HG03439 (cell line): ENCODE data around the gene MYG1.
"Not testable (repeated sequence)": the region's sequence is repeated elsewhere in the genome, so short reads cannot be mapped to it uniquely, and the experiment has no call there.

Experiments
- ATAC-seq: cut with Tn5 transposase; IDR thresholded peaks from one replicate; pipeline ENCODE4 v1.9.1; 2021; ENCODE audit warnings: mild to moderate bottlenecking, moderate library complexity; ENCODE audit not compliant: unreplicated experiment

The MYG1 gene

DNA sequence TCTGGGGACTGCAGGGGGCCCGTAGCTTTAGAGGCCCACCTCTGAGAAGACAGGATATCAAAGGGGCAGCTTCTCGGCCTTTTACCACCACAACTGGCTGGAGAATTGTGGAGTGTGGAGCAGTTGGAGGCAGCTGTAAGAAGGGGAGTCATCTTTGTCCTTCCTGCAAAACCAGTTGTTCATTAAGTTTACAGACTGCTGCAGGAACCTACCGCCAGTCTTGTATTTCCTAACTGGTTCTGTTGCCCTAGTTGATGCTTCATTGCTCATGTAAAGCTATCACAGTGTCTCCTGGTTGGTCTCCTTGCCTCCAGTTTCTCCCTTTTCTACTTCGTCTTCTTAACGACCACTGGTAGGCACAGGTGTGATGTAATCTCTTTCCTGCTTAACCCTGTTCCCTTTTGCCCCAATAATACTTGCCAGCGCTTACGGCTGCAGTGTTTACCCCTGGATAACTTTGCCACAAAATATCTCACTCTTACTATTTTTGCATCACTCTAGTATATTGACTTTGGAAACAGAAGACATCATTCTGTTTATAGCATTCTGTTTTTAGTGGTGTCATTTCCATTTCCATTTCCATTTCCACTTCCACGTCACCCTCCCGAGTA, 19.5 kb upstream of the MYG1 start:
- ATAC-seq, result no peak

DNA sequence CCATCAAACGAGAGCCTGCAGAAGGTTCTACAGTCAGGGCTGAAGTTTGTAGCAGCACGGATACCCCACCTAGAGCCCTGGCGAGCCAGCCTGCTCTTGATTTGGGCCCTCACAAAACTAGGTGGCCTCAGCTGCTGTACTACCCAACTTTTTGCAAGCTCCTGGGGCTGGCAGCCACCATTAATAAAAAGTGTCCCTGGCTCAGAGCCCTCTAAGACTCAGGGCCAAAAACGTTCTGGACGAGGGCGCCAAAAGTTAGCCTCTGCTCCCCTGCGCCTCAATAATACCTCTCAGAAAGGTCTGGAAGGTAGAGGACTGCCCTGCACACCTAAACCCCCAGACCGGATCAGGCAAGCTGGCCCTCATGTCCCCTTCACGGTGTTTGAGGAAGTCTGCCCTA, 13.0 kb upstream of the MYG1 start:
- ATAC-seq, result no peak

DNA sequence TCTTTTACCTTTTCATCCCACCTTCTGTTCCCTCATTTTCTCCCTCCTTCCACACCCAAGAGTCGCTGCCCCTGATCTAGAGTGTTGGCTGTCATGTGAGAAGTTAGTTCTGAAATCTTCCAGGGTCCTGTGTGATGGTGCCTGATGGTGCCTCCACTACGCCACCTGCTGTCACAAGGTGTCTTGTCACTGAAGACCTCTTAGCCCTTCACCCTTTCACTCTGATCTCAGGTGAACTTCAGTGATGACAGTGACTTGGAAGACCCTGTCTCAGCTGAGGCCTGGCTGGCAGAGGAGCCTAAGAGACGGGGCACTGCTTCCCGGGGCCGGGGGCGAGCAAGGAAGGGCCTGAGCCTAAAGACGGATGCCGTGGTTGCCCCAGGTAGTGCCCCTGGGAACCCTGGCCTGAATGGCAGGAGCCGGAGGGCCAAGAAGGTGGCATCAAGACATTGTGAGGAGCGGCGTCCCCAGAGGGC, 11.7 kb upstream of the MYG1 start:
- no peak for ATAC-seq

DNA sequence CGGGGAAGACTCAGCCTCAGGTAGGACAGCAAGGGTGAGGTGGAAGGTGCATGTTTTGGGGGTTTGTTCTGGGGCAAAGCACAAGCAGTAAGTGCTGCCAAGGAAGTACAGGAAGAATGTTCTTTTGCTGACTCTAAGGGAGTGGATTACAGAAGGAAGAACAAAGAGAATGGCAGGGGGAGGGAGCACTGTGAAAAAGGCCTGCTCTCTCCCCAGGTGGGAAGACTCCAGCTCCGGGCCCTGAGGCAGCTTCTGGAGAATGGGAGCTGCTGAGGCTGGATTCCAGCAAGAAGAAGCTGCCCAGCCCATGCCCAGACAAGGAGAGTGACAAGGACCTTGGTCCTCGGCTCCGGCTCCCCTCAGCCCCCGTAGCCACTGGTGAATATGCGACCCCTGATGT, 11.2 kb upstream of the MYG1 start:
- no peak for ATAC-seq

DNA sequence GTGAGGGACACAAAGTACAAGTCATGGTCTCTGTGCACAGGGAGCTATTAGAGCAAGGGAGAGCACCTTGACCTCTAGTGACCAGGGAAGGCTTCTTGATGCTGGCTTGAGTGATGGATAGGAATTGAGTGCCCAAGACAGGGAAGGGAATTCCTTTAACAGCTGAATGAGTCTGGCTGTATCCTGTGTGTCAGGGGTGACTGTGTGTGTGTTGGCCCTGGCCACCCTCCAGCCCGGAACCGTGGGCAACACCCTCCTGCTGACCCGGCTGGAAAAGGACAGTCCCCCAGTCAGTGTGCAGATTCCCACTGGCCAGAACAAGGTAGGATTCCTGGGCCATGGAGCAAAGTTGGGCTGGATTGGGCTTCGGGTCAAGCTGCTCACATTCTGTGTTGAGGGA, 9.6 kb upstream of the MYG1 start:
- ATAC-seq, result no peak

DNA sequence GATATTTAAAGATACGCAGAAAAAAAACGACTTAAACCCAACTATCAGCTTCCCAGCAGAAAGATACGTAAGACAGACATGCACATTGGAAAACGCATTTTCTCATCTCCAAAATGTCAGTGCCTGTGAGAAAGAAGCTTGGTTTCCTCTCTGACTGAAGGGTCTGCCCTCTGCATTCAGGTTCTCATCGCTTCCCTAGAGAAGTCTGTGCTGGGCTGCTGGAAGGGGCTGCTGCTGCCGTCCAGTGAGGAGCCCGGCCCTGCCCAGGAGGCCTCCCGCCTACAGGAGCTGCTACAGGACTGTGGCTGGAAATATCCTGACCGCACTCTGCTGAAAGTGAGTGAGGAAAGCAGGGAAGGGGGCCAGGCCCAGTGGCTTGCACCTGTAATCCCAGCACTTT, 8.8 kb upstream of the MYG1 start:
- no peak for ATAC-seq

DNA sequence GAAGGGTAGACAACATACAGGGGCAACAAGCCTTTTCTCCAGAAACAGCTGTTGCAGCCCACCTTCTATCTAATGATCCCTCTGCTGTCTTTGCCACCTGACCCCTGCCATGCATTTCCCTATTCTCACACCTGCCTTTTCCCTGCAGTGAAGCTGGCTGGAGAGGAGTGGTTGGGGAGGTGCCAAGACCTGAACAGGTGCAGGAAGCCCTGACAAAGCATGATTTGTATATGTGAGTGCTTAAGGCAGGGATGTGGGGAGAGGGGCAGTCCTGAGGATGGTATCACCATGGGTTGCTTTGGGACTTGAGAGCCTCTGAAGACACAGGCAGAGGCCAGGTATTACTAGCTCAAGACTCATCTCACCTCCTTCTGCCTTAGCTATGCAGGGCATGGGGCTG, 7.1 kb upstream of the MYG1 start:
- no peak for ATAC-seq

DNA sequence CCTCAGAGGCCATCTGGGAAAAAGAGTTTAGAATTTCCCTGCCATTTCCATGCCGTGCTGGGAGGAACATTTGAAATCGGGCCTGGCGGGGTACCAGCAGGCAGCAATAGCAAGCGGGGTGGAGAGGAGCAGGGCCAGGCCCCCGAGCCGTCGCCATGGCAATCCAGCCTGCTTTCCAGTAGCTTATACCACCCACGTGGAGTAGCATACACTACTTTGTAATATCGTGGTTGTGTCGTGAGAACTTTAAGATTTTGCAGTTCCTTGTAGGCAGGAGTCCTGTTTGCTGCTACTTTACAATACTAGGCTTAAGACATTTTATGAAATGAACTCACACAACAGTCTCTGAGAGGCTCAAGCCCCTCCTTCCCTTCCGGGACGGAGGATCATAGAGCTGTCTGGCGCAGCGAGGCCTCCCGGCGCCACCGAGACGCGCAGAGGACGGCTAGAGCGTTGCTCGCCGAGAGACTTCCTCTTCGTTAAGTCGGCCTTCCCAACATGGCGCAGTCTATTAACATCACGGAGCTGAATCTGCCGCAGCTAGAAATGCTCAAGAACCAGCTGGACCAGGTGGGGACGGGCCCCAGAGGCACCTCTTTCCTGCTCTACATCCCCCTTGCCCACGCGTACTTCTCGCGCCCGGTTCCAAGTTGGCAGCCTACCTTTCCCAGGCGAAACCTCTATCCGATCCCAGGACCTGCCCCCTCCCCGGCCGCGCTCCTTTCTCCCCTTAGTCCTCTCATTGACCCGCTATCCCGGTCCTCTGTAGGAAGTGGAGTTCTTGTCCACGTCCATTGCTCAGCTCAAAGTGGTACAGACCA, 4.2 kb upstream of the MYG1 start, which contains the start of gene PFDN5:
TSS of gene PFDN5 (plus strand) at position 473 of the 821 bp plus-strand sequence. CDS start at position 499, 26 bp downstream.
- ATAC-seq, result peak; percentile 71

DNA sequence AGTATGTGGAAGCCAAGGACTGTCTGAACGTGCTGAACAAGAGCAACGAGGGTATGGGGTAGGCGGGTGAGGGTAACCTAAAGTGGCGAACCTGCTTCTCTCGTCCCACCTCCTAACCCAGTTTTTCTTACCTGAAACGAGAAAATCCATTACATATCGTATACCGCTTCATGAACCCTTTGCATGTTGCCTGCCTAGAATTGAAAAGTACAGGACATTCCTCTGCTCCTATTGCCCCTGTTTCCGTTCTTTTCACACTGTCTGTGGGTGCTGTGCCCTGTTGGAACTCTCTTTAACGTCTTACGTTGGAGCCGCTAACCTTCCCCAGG, 3.6 kb upstream of the MYG1 start:
- ATAC-seq, result no peak

DNA sequence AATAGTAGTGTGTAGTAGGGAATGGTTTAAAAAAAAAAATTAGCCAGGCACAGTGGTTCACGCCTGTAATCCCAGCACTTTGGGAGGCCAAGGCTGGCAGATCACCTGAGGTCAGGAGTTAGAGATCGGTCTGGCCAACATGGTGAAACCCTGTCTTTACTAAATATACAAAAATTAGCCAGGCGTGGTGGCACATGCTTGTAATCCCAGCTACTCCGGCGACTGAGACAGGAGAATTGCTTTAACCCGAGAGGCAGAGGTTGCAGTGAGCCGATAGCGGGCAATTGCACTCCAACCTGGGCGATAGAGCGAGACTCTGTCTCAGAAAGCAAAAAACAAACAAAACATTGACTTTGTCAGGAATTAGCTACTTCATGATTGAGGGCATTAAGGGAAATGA, 2.4 kb upstream of the MYG1 start:
- ATAC-seq, result not testable (repeated sequence)

DNA sequence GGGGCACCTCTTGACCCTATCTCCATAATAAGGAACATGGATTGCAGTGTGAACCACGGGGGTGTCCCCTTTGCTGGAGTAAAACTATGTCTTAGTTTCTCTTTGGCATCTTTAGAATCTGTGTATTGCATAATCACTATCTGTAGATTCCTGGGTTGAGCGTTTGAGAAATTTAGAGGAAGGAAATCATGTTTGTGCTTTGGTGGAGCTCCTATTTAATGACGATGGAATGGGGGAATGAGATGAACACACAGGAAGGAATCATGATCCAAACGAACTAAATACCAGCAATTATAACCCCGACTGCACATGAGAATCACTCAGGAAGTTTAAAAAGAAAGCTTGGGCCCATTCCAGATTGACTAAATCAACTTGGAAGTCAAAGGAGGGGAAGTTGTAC, 1.3 kb upstream of the MYG1 start:
- no peak for ATAC-seq

DNA sequence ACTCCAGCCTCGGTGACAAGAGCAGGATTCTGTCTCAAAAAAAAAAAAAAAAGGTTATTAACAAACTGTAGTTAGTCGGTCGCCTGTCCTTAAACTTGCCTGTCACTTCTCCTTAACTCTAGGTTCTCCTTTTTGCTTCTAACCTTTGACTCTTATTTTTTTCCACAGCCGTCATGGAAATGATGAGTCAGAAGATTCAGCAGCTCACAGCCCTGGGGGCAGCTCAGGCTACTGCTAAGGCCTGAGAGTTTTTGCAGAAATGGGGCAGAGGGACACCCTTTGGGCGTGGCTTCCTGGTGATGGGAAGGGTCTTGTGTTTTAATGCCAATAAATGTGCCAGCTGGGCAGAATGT, 418 bp upstream of the MYG1 start:
- no peak for ATAC-seq

DNA sequence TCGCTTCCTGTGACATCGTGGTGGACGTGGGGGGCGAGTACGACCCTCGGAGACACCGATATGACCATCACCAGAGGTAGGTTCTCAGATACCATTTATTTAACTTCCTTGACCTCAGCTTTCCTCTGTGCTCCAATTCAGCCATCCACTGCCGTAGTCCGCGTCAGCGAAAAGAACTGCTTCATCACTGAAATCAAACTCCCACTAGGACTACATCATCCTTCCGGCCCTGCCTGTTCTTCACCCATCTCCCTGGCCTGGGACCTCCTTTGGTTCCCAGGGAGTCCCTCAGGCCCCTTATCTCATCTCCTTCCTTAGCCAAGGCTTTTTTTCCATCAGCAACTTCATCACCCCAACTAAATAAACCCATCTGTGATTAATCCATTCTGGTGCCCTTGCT, 692 bp downstream of the MYG1 start:
- ATAC-seq, result no peak

DNA sequence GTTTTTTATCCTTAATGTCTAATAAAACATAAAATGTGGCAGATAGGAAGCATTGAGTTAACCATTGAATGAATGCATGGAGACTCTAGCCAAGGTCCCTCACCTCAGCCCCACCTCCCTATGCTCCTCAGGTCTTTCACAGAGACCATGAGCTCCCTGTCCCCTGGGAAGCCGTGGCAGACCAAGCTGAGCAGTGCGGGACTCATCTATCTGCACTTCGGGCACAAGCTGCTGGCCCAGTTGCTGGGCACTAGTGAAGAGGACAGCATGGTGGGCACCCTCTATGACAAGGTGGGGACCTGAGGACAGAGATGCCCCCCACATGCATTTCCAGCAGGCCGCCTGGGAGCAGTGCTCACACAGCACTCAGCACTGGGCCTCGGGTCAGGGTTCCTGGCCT, 3.4 kb downstream of the MYG1 start:
- no peak for ATAC-seq

DNA sequence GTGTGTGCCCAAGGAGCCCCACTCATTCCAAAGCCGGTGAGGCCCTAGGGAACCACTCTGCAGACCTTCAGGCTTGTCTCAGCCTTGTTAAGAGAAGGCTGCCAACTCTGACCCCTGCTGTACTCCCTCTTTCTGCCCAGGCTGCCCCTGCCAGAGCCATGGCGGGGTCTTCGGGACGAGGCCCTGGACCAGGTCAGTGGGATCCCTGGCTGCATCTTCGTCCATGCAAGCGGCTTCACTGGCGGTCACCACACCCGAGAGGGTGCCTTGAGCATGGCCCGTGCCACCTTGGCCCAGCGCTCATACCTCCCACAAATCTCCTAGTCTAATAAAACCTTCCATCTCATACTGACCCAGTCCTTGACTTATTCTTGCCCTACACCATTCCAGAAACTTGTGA, 7.3 kb downstream of the MYG1 start:
- no peak for ATAC-seq

DNA sequence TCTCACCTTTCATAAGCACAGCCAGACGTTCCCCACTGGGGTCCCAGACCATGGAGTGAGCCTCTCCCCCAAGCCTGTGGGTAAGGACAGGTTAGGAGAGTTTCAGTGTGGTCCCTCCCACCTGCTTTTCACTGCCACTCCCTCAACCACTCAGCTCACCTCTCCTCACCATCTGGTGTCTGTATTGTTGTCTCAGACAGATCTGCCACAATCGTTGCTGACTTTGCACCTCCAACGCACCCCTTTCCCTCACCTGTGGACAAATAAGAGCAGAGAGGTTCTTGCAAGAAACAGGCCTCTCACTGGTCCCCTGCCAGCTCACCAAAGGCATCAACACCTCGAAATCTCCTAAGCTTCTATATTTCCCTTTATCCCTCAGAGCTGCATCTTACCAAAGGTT, 8.8 kb downstream of the MYG1 start:
- no peak for ATAC-seq

DNA sequence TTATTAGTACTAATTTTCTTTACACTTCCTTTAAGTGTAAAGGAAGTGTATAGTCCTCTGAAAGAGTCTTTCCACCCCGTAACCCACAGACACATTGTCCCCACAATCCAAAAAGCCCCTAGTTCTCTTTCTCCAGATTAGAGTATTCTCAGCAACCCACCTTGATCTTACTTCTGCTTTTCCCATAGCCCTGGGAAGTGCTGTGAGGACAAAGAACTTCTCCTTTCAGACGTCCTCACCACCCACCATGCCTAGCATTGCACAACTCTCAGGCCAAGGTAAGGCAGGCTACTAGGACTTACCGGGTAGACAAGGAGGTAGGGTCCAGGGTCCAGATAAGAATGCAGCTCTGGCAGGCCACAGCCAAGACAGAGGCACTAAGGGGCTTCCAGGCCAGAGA, 14.5 kb downstream of the MYG1 start:
- ATAC-seq, result no peak

DNA sequence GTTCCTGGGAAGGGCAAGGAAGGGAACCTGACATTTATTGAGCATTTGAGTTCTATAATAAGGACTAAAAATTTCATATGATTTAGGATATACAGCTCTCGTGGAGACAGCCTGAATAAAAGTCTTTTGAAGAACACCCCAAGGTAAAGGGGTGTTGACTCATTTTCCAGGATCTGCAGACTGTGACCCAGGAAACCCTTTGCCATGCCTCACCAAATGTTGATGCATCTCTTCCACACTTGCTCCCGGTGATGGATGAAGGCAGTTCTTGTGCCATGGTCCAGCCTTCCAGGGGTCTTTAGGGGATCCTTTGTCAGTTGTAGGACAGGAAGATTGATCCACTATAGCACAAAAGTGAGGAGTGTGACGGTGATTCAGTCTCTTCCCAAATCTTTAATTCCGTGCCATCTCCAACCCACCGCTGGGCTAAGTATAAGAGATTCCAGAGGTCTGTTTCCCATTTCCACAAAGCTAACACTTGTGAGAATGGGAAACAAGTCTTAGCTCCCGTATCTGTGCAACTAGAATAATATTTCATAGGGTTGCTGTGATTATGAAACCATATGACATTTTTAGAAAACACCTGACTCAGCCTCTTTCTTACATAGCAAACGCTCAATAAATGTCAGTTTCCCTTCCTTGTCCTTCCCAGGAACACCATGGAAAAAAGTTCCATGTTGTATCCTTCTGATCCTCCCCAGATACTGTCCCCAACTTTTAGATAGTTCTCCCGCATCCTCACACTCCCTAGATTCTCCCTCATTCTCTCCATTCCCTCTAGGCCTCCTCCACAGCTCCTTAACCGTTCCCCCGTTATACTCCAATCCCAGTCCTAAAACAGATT, 21.1 kb downstream of the MYG1 start:
- ATAC-seq, result no peak

DNA sequence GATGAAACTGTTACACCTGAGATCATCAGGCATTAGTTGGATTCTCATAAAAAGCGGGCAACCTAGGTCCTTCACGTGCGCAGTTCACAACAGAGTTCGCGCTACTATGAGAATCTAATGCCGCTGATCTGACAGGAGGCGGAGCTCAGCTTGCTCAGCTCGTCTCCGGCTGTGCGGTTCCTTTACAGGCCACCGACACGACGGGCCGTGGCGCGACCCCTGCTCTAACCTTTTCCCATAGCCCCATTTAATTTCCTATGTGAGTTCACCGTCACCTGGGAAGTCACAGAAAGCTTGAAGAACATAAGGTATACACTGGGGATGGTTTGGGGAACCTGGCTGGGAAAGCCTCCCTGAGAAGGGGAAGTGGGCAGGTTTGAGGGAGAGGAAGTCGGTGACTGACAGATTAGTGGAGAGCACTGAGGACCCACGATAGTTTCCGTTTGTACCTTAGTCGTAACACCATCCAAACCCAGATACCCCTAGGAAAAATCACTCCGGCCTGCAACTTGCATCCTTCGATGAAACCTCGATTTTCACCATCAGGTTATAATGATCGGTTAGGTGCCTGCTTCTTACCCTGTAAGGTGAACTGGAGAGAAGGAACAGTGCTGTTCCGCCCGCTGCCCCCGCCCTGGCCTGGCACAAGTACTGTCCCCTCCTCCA, 24.8 kb downstream of the MYG1 start:
- ATAC-seq, result peak; percentile 20

DNA sequence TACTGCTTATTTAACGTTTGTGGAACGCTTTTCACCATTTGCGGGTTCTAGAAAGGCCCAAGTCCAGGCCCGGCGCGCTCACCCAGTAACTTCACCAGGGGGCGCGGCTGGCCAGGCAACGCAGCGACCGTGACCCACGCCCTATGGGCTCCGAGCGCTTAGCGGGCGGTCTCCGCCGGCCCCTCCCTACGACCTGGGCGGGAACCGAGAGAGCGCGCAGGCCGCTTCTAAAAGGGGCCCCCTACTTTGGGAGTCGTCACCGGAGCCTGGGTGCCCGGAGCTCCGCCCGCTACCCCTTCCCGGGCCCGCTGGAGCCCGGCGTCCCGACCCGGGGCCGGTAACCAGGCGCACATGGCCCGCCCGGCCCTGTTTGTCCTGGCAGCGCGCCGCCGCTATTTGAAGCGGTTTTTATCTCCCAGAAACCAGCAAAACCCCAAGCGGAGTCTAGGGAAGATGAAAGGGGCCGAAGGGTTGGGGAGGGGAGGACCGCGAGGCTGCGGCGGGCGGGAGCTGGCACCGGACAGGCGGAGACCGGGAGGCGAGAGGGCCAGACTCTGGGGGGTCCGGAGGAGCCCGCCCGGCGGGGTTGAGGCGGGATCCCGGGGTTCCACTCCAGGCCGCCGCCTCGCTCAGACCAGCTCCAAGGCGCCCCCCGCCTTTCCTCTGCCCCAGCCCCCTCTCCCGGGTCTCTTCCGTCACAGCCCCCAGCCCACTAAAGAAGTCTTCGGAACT, 25.4 kb downstream of the MYG1 start:
- ATAC-seq, result peak; percentile 57
